ENCODE measurements around the gene RNU5B-1. TPM values are rescaled to one million over a fixed set of nuclear protein-coding genes. Genes with fewer than 3 reads are reported as not detected.
A peak's percentile ranks its signal among the peaks of the same experiment; 100 is the strongest.

RNU5B-1 gene
- total RNA-seq, 1 experiment from 2014 or later, result not detected

GRCh38 chr15:65312400-65312916, 8.0 kb downstream of the RNU5B-1 start:
- DNase-seq (ENCODE audit: low read depth), result no peak
- in situ Hi-C loops (cut with HindIII; ENCODE audit: low pct_unique_long_range_greater_than_20kb, low sequenced_read_pairs), result no loop called here

- DNase-seq (ENCODE audit: low read depth), result peak; percentile 59
- in situ Hi-C loops (cut with HindIII; ENCODE audit: low pct_unique_long_range_greater_than_20kb, low sequenced_read_pairs), result no loop called here
These were observed 14.4 kb downstream of the RNU5B-1 start for GRCh38 chr15:65318870-65319356.

DNA sequence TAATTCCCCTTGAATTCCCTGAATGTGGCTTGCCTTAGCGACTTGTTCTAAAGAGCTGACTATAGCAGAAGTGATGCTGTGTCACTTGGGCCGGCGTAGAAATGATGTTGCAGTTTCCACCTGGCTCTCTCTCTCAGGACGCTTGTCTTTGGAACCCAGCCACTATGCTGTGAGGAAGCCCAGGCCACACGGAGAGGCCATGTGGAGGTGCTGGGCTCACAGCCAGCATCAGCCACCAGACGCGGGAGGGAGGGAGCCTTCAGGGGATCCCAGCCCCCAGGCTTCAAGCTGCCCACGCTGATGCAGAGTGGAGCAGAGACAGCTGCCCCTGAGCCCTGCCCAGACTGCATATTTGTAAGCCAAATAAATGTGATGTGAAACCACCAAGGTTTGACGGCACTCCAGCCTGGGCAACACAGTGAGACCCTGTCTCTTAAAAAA, 18.6 kb downstream of the RNU5B-1 start:
- in situ Hi-C loops (cut with HindIII; ENCODE audit: low pct_unique_long_range_greater_than_20kb, low sequenced_read_pairs), result no loop called here
- DNase-seq (ENCODE audit: low read depth), result no peak

DNA sequence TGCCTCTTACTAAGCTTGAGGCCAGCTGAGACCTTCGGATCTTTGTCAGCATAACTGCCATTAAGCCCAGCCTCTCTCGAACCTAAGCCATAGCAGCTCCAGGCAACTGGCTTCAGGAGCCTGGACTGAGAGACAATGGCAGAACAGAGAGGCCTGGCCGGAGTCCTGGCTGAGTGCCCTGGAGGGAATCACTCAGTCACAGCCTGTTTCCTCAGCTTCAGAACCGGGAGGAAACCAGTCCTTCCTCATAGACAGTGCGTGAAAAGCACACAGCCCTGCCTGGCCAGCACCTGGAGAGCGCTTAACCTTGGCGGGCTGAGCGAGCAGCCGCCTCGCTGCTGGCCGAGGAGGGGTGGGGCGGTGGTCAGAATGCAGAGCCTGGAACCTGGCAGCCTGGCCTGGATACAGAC, 21.6 kb downstream of the RNU5B-1 start:
- DNase-seq (ENCODE audit: low read depth), result no peak

DNA sequence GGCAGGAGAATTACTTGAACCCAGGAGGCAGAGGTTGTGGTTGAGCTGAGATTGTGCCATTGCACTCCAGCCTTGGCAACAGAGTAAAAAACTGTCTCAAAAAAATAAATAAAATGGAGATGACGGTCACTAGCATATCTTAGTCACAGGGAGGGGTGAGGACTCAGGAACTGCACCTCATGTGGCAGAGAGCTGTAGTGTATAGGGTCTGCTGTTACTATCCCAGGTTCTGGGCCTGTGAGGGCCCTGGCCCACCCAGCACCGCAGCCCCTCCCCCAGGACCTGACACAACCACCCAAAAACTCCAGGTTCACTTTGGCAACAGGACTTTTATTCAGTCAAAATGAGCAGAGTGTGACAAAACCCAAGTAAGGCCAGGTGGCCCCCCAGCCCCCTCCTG, 22.3 kb downstream of the RNU5B-1 start:
- in situ Hi-C loops (cut with HindIII; ENCODE audit: low pct_unique_long_range_greater_than_20kb, low sequenced_read_pairs), result no loop called here

More for the DNA sequence above, 21.6 kb downstream of the RNU5B-1 start:
- in situ Hi-C loops (cut with HindIII; ENCODE audit: low pct_unique_long_range_greater_than_20kb, low sequenced_read_pairs), result no loop called here

DNA sequence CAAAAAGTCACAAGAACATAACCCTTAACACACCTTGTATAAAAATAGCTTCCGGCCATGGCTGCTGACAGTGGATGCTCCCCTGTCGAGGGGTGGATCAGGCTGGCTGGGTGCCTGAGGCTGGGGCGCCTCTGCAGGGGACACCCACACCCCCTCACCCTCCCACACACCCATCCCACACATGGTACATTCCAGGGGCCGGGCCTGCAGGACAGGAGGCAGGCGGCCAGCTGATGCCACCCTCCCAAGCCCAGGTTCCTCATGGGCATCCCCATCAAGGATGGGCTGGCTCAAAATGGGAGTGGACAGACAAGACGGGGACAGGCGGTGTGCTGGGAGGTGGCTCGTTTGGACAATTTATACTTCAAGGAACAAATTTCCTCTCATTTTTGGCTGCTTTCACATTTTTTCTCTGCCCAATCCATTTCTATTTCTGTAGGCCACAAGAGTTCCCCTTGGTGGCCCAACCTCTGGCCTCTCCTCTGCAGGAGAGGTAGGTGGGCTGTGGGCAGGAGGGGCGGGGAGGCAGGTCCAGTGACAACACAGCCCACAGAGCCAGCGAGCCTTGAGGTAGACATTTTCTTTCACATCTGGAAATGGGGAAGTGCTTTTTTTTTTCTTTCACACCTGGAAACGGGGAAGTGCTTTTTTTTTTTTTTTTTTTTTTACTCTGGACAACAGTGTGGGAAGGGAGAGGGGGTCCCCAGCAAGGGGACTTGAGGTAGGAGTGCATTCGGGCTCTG, 23.3 kb downstream of the RNU5B-1 start:
- in situ Hi-C loops (cut with HindIII; ENCODE audit: low pct_unique_long_range_greater_than_20kb, low sequenced_read_pairs), result no loop called here
- no peak for DNase-seq (ENCODE audit: low read depth)

More for the DNA sequence above, 22.3 kb downstream of the RNU5B-1 start:
- DNase-seq (ENCODE audit: low read depth), result no peak

DNA sequence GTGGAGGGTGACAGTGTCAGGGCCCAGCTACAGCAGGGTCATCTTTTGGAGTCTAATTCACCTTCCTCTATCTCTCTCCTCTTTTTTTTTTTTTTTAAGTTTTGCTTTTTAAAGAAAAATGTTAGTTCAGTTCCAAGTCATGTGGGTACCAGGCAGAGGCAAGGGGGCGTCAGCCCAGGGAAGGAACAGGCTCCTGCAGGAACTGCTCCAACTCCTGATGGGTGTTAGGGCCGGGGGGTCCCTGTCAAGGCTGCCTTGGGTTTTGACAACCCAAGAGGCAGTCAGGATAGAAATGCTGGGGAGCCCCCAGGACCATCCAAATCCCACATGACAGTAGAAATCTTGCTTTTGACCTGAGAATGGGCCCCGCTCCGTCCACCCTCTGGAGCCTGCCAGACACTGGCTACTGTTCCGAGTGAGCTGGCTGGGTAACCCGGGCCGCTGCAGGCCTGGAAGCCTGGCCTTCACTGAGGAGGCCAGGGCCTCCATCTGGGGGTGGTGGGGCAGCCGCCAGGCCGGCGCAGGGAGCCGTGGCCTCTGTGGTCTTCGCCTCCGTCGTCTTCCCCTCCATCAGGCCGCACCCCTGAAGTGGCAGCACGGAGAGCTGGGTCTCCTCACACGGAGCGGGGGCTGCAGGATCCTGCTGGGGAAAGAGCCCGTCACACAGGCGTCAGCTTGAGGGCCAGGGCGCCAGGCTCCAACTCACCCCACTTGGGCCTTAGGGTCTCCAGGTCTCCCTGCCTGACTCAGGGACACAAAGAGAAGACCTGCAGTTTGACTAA, 24.2 kb downstream of the RNU5B-1 start:
- DNase-seq (ENCODE audit: low read depth), result no peak
- in situ Hi-C loops (cut with HindIII; ENCODE audit: low pct_unique_long_range_greater_than_20kb, low sequenced_read_pairs), result no loop called here

DNA sequence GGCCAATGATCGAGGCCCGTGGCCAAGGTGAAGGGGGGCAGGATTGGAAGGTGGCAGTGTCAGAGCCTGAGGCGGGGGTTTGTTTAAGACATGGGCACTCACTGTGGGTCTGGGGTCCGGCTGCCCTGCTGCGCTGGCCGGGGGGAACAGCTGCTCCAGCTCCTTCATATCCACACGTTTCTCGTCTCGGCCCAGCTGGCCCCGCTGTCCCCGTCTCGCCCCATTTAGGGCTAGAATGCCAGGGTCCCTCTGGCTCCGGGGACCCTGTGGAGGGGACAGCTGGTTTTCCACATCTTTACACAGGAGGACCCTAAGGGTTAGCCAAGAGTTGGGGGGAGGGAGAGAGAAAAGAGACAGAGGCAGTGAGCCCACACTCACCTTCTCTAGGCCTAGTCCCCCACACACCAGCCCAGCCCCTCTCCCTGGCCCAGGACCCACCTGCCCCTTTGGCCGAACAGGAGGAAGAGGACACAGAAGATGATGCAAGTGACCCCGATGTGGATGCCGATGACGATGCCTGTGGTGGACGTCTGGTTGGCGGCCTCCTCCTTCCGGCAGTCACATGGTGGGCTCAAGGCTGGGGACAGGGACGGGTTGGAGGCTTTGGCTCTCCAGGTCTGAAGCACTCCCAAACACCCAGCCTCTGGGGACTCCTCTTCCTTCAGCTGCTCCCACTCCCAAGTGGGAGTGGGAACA, 25.0 kb downstream of the RNU5B-1 start:
- in situ Hi-C loops (cut with HindIII; ENCODE audit: low pct_unique_long_range_greater_than_20kb, low sequenced_read_pairs), result no loop called here
- DNase-seq (ENCODE audit: low read depth), result no peak

DNA sequence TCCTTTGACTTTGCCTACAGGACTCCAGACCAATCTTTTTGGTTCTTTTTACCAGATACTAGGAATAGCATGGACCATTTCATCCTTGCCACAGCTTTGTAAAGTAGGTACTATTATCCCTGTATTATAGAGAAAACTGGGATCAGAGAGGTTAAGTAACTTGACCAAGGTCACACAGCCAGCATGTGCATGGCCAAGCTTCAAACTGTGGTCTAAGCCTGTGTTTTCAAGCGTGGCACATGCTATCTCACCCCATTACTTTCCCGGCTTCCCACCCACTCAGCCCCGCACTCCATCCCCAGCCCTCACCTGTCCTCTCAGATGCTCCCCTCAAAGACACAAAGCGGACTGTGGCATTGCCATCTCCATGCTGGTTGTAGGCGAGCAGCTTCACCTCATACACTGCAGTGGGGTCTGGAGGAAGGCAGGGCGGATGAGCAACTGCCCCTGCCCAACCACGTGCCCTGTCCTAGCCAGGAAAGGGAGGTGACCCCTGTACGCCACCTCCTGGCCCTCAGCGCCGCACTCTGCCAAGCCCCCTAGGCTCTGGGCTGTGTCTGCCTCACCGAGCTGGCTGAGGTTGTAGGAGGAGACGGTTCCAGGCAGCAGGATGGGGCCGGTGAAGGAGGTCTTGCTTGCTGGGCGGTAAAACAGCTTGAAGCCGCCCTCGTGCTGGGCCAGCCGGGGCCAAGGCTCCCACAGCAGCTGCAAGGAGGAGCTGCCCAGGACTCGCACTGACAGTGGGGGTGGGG, 25.7 kb downstream of the RNU5B-1 start:
- DNase-seq (ENCODE audit: low read depth), result no peak
- in situ Hi-C loops (cut with HindIII; ENCODE audit: low pct_unique_long_range_greater_than_20kb, low sequenced_read_pairs), result no loop called here

- DNase-seq (ENCODE audit: low read depth), result no peak
- in situ Hi-C loops (cut with HindIII; ENCODE audit: low pct_unique_long_range_greater_than_20kb, low sequenced_read_pairs), result no loop called here
These were observed 26.6 kb downstream of the RNU5B-1 start for GRCh38 chr15:65330934-65331645.

GRCh38 chr15:65331811-65332210, 27.3 kb downstream of the RNU5B-1 start:
- in situ Hi-C loops (cut with HindIII; ENCODE audit: low pct_unique_long_range_greater_than_20kb, low sequenced_read_pairs), result no loop called here
- no peak for DNase-seq (ENCODE audit: low read depth)

- DNase-seq (ENCODE audit: low read depth), result no peak
- in situ Hi-C loops (cut with HindIII; ENCODE audit: low pct_unique_long_range_greater_than_20kb, low sequenced_read_pairs), result no loop called here
These were observed 28.1 kb downstream of the RNU5B-1 start for GRCh38 chr15:65332391-65333147.

- in situ Hi-C loops (cut with HindIII; ENCODE audit: low pct_unique_long_range_greater_than_20kb, low sequenced_read_pairs), result no loop called here
- no peak for DNase-seq (ENCODE audit: low read depth)
These were observed 28.8 kb downstream of the RNU5B-1 start for GRCh38 chr15:65333148-65333820.

GRCh38 chr15:65333856-65334255, 29.4 kb downstream of the RNU5B-1 start:
- DNase-seq (ENCODE audit: low read depth), result no peak
- in situ Hi-C loops (cut with HindIII; ENCODE audit: low pct_unique_long_range_greater_than_20kb, low sequenced_read_pairs), result no loop called here

DNA sequence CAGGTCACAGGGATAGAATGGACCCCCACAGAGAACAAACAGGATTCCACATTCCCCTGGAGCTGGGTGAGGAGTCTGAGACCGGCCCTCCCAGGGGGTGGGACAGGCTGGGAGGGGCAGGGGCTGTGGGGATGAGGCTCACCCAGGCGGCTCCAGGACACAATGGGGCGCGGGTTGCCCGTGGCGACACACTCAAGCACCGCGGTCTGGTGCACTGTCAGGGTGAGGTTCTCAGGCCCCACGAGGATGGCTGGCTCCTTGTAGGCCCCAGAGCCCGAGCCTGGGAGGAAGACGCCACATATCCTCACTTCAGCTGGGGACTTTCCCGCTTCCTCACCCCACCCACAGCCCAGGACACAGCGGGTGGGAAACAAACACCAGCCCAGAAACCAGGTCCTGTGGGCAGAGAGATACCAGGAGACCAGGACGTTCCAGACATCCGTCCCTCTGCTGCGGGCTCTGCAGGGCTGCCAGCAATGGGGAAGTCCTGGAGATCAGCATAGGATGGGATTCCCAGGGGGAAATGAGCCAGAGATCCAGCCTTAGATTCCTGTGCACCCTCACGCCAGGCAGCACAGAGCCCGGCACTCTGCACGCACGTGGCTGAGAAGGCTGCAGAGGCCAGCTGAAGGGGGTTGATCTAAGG, 30.2 kb downstream of the RNU5B-1 start:
- DNase-seq (ENCODE audit: low read depth), result peak; percentile 5
- in situ Hi-C loops (cut with HindIII; ENCODE audit: low pct_unique_long_range_greater_than_20kb, low sequenced_read_pairs), result no loop called here
